Thyroid gland (tissue), 4 donors: Measurements from ENCODE around the gene MAGI1.

Source experiments
- POLR2A ChIP-seq, 2 donors: fragments of 450-650 bp; IDR thresholded peaks; one replicate each; pipeline ENCODE4 v1.6.1; 2017; ENCODE audit warnings: antibody characterized with exemption in 2 of 2, mild to moderate bottlenecking in 2 of 2, moderate library complexity in 1 of 2
- TF ChIP-seq, protein P1 (sequence below), 6 experiments: fragments of 200-600 bp in 3 of 6; fragments of 450-650 bp in 3 of 6; sonication (generic) in 3 of 6; IDR thresholded peaks; one replicate each; pipeline ENCODE4 v1.5.1; 2016 to 2019; ENCODE audit warnings: antibody characterized with exemption in 6 of 6, mild to moderate bottlenecking in 2 of 6, inconsistent platforms in 1 of 6, moderate library complexity in 1 of 6

- TF ChIP-seq, protein P1, sequence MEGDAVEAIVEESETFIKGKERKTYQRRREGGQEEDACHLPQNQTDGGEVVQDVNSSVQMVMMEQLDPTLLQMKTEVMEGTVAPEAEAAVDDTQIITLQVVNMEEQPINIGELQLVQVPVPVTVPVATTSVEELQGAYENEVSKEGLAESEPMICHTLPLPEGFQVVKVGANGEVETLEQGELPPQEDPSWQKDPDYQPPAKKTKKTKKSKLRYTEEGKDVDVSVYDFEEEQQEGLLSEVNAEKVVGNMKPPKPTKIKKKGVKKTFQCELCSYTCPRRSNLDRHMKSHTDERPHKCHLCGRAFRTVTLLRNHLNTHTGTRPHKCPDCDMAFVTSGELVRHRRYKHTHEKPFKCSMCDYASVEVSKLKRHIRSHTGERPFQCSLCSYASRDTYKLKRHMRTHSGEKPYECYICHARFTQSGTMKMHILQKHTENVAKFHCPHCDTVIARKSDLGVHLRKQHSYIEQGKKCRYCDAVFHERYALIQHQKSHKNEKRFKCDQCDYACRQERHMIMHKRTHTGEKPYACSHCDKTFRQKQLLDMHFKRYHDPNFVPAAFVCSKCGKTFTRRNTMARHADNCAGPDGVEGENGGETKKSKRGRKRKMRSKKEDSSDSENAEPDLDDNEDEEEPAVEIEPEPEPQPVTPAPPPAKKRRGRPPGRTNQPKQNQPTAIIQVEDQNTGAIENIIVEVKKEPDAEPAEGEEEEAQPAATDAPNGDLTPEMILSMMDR (IDR thresholded peaks at IDR 0.05): no peak
- TF ChIP-seq POLR2A (IDR thresholded peaks at IDR 0.05): no peak
These were observed 363.7 kb downstream of the MAGI1 start for GRCh38 chr3:65675011-65675410.
